VCaP (cell line): Measurements from ENCODE around the gene LDLRAD3.

Experiments used
- H3K27ac ChIP-seq: fragments of 450-650 bp; 2 replicates; pipeline ENCODE4 v1.5.1; 2017
- TF ChIP-seq, protein P1 (sequence below): fragments of 450-650 bp; conservative IDR thresholded peaks from 2 replicates; pipeline ENCODE4 v1.5.1; 2017; ENCODE audit warnings: mild to moderate bottlenecking, moderate library complexity

LDLRAD3 gene

DNA sequence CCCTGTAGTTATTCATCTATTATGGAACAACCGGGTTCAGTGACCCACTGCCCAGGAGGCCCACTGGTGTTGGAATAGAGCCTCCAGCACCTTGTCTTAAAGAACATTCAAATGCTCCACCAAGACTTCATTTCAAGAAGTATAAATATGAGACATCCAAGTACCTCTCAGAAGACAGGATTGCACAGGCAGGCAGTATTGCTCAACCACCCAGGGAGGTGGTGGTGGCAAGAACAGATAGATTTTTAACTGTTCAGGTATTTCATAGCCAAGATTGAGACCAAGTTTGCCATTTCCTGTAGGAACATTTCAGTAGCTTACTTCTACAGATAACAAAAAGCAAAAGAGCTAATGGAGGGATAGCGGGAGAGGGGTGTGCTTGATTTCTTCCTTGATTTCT, 266.7 kb downstream of the LDLRAD3 start:
- TF ChIP-seq, protein P1, sequence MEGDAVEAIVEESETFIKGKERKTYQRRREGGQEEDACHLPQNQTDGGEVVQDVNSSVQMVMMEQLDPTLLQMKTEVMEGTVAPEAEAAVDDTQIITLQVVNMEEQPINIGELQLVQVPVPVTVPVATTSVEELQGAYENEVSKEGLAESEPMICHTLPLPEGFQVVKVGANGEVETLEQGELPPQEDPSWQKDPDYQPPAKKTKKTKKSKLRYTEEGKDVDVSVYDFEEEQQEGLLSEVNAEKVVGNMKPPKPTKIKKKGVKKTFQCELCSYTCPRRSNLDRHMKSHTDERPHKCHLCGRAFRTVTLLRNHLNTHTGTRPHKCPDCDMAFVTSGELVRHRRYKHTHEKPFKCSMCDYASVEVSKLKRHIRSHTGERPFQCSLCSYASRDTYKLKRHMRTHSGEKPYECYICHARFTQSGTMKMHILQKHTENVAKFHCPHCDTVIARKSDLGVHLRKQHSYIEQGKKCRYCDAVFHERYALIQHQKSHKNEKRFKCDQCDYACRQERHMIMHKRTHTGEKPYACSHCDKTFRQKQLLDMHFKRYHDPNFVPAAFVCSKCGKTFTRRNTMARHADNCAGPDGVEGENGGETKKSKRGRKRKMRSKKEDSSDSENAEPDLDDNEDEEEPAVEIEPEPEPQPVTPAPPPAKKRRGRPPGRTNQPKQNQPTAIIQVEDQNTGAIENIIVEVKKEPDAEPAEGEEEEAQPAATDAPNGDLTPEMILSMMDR = no peak
- H3K27ac ChIP-seq = no peak overlapping the region

DNA sequence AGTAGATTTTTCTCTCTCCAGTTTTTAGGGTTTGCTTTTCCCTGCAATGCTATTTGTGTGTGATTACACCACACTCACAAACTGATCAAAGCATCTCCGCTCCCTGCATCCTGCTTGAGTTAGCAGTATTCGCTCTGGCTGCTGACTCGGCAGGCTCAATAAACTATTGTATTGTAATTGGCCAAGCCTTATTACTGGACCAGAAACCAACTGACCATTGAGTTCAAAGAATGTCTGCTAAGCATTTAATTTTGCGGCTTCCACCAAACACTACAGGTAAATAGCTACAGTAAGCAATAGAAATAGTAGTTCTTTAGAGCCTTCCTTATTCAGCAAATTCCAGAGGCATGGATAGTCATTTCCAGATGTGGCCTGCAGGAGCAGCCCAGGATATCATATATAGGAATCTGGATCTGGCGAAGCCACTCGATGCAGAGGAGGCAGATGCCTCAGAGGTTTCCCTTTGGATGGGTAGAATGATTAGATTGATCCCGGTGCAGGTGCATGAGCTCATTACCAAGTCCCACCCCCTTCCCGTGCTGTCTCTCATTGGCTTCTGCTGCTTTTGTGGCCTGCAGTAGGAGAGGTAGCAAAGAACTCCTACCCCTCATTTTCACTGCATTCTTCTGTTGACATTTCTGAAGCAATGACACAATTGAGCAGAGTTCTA, 268.0 kb downstream of the LDLRAD3 start:
- TF ChIP-seq, protein P1 = no peak
- H3K27ac ChIP-seq = no peak overlapping the region

DNA sequence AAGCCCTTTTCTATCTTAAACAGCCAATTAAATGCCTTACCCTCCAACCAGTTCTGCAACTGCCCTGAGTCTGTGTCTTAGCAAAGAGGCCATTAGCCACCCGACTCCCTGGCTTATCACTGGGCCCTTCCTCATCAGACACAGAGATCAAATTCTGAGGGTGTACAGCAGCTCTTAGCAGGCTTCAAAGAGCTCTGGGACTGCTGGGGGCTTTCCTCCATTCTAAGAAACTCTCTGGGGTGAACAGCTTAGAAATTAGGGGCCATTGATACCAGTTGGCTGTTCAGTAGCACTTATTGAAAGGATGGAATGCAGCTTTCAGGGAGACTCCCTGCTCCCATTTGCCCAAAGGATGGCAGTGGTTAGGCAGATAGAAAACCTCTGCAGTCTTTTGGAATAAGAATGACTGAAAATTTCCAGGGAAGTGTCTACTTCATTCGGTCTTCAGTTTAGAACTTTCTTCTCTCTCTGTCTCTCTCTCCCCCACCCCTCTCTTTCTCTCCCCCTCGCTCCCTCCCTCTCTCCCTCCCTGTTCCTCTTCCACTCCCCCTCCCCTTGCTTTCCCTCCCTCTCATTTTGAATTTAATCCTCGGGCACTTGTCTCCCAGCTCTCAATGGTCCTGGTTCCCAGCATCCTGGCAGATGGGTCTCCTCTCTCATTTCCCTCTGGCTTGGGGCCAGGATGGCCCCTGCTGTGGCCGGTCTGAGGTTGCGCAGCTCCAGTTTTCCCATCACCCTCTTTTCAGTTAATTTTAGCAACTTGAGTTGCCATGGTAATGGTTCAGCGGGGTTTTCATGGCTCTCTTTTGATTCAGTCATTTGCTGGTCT, 268.9 kb downstream of the LDLRAD3 start:
- TF ChIP-seq, protein P1 = no peak
- H3K27ac ChIP-seq = no peak overlapping the region

DNA sequence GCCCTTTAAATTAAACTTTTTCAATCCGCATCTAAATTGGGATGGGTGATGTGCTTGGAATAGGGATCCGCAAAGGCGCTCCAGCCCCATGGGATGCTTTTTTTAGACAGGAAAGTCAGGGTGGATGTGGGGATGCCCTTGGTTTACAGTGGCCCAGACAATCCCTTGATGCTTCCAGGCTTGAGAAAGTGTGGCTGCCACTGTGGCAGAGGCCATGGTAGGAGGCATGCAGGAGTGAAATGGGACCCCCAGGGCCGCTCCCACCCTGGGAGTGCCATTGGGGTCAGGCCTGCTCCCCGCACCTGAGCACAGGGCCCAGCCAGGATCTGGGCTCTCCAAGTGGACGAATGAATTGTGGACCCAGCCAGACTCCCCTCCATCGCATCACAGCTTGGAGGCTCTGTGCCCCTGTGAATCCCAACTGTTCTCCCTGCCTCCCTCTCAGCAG, 269.6 kb downstream of the LDLRAD3 start:
- TF ChIP-seq, protein P1 = no peak
- H3K27ac ChIP-seq = no peak overlapping the region

DNA sequence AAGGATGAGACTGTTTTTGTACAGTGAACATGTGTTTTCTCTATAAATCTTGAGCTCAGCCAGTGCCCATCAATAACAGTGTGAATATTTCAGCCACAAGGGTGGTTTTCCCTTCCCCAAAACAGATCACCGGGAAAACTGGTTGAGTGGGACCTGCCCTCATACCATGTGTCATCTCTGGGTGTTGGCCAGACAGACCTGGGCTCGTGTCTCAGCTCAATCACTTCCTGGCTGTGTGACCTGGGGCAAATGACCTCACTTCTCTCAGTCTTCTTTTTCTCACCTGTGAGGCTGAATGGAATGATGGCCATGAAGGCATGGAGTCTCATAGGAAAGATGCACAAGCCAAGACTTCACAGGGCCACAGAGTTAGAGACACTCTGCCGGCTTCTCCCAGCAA, 270.6 kb downstream of the LDLRAD3 start:
- TF ChIP-seq, protein P1 = no peak
- no peak overlapping the region for H3K27ac ChIP-seq

DNA sequence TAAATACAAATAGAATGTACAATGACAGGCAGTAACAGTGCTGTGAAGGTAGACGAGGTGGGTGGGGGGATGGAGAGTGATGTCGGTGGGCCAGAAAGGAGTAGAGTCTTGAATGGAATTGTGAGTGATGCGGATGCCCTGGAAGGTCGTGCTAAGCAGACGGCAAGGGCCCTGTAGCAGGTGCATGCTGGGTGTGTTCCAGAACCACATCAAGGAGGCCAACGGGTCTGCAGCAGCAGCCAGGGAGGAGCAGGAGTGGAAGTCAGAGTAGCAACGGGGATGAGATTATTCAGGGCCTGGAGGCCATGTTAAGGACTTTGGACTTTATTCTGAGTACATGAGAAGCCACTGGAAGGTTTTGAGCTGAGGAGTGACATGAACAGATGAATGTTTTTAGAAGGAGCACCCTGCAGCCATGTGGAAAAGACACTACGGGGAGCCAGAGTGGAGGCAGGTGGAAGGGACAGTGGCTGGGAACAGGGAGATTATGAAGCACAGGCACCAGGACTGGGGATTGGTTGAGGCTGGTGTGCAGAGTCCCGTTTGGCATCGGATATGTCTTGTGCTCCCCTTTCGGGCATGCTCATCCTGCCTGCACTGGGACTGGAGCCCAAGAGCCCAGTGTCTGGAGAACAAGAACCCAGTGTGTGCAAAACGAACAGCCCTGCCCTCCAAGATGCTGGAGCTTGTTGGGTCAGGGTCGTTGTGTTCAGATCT, 271.3 kb downstream of the LDLRAD3 start:
- TF ChIP-seq, protein P1 = no peak
- no peak overlapping the region for H3K27ac ChIP-seq

DNA sequence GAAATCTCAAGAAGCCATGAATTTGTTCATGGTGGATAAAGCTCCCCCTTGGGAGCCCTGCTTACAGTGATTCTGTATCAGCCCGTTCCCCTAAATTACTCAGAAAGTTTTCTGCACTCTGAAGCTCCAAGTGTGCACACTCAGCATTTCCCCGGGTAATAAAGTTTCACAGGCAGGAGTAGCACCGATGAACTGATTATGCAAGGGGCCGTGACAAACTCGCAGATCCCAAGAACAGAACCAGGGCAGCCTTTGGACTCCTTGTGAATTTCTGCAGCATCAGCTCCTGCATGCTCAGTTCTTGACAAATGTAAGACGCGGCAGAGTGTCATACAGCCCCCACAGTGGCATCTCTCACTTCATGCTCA, 271.8 kb downstream of the LDLRAD3 start:
- TF ChIP-seq, protein P1 = no peak
- H3K27ac ChIP-seq = no peak overlapping the region
